SU-DHL-6 (cell line): ENCODE results near the gene ASPHD1.

Experiments used
- H2AFZ ChIP-seq: fragments of 200-600 bp; sonication (generic); 2 replicates; pipeline ENCODE4 v1.6.1; 2014; ENCODE audit warnings: low read depth, mild to moderate bottlenecking, moderate library complexity, mixed read lengths, antibody characterized with exemption, low read length; ENCODE audit not compliant: severe bottlenecking
- H3F3A ChIP-seq: fragments of 200-600 bp; shearing (Covaris generic); 2 replicates; pipeline ENCODE4 v1.6.0; 2016; ENCODE audit warnings: antibody characterized with exemption, mild to moderate bottlenecking; ENCODE audit not compliant: insufficient read depth
- H3K27ac ChIP-seq: fragments of 200-600 bp; sonication (generic); 2 replicates; pipeline ENCODE4 v1.5.1; 2016; ENCODE audit warnings: low read depth, mild to moderate bottlenecking, low read length, moderate library complexity, mixed read lengths
- H3K27me3 ChIP-seq: fragments of 200-600 bp; sonication (generic), shearing (Covaris generic); 2 replicates; pipeline ENCODE4 v1.6.0; 2014; ENCODE audit warnings: mild to moderate bottlenecking, low read length
- H3K36me3 ChIP-seq: fragments of 200-600 bp; sonication (generic); 2 replicates; pipeline ENCODE4 v1.6.1; 2014; ENCODE audit warnings: mild to moderate bottlenecking, low read length, mixed read lengths
- H3K4me2 ChIP-seq: fragments of 300-600, 200-600 bp; shearing (Covaris generic), sonication (generic); 2 replicates; pipeline ENCODE4 v1.6.0; 2014; ENCODE audit warnings: low read length, low read depth, mild to moderate bottlenecking; ENCODE audit not compliant: poor library complexity, severe bottlenecking
- H3K4me3 ChIP-seq: fragments of 200-600 bp; sonication (generic); 2 replicates; pipeline ENCODE4 v1.5.1; 2014; ENCODE audit warnings: antibody characterized with exemption, low read length, mild to moderate bottlenecking, mixed read lengths; ENCODE audit not compliant: insufficient read depth, poor library complexity, severe bottlenecking
- H3K79me2 ChIP-seq: fragments of 200-600 bp; sonication (generic); 2 replicates; pipeline ENCODE4 v1.6.1; 2014; ENCODE audit warnings: mild to moderate bottlenecking, low read length, moderate library complexity; ENCODE audit not compliant: insufficient read depth
- H3K9ac ChIP-seq: fragments of 200-600 bp; sonication (generic); 2 replicates; pipeline ENCODE4 v1.7.0; 2014; ENCODE audit warnings: mild to moderate bottlenecking, low read length
- H3K9me2 ChIP-seq: fragments of 200-600 bp; sonication (generic); replicated peaks from 2 replicates; pipeline ENCODE4 v1.6.1; 2014; ENCODE audit warnings: low read length; ENCODE audit not compliant: insufficient read depth
- H3K9me3 ChIP-seq: fragments of 200-600 bp; sonication (generic); 2 replicates; pipeline ENCODE4 v1.6.1; 2014; ENCODE audit warnings: low read length, mixed read lengths; ENCODE audit not compliant: insufficient read depth
- H4K20me1 ChIP-seq: fragments of 200-600 bp; sonication (generic); 2 replicates; pipeline ENCODE4 v1.6.1; 2014; ENCODE audit warnings: low read depth, mild to moderate bottlenecking, antibody characterized with exemption, low read length, moderate library complexity, mixed read lengths
- EZH2phosphoT487 ChIP-seq: fragments of 200-600 bp; sonication (generic), shearing (Covaris generic); conservative IDR thresholded peaks from 2 replicates; pipeline ENCODE4 v1.6.1; 2018; ENCODE audit warnings: mild to moderate bottlenecking, antibody characterized with exemption, low read length, moderate library complexity, mixed read lengths
- TF ChIP-seq, protein P1 (sequence below): fragments of 200-600 bp; sonication (generic); IDR thresholded peaks from one replicate; pipeline ENCODE4 v1.5.1; 2017; ENCODE audit warnings: antibody characterized with exemption, mild to moderate bottlenecking, low read length, moderate library complexity; ENCODE audit not compliant: insufficient read depth, poor library complexity, severe bottlenecking

Gene ASPHD1

DNA sequence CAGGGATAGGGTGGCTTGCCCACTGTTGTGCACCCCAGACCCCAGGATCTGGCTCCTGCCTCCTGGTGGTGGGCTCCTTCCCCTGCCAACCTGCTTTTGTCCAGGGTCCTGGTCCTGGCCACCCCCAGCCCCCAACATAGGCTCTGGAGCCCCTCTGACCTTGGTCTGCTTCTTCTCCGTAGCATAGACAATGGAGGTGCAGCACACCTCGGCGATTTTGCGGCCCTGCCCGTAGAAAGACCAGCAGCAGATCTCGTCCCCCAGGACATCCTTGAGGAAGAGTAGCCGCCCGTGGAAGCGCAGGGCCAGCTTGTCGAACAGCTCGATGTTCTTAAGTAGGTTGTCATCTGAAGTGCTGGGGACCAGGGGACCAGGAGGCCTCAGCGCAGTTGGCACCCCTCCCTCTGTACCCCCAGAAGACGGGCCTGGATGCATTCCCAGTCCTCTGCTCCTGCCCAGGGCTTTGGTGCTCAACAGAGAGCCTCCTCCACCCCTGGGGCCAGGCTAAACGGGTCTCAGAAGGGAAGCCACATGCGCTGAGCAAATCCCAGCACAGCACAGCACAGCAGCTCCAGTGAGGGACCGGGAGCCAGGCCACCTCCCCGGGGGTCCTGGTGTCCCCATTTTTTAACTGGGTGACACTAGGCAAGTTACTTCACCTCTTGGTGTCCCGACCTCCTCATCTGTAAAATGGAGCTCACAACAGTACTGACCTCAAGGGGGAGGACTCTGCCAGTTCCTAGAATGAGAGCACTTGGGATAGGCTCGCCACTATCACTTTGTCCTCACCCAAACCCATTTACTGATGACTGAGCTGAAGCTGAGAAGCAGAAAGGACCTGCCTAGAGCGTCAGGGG lies 10.8 kb downstream of the ASPHD1 start:
- H4K20me1 ChIP-seq = no peaks in the 10 kb centered on the region
- no peak overlapping the region for H2AFZ ChIP-seq
- H3K4me2 ChIP-seq = no peak overlapping the region
- H3K36me3 ChIP-seq = no peaks in the 10 kb centered on the region
- H3K4me3 ChIP-seq = no peak overlapping the region
- H3F3A ChIP-seq = no peaks in the 10 kb centered on the region
- H3K9me2 ChIP-seq = no peaks in the 10 kb centered on the region
- no peaks in the 10 kb centered on the region for H3K27me3 ChIP-seq
- H3K27ac ChIP-seq = no peak overlapping the region
- H3K79me2 ChIP-seq = no peaks in the 10 kb centered on the region
- no peak overlapping the region for H3K9ac ChIP-seq
- TF ChIP-seq, protein P1, sequence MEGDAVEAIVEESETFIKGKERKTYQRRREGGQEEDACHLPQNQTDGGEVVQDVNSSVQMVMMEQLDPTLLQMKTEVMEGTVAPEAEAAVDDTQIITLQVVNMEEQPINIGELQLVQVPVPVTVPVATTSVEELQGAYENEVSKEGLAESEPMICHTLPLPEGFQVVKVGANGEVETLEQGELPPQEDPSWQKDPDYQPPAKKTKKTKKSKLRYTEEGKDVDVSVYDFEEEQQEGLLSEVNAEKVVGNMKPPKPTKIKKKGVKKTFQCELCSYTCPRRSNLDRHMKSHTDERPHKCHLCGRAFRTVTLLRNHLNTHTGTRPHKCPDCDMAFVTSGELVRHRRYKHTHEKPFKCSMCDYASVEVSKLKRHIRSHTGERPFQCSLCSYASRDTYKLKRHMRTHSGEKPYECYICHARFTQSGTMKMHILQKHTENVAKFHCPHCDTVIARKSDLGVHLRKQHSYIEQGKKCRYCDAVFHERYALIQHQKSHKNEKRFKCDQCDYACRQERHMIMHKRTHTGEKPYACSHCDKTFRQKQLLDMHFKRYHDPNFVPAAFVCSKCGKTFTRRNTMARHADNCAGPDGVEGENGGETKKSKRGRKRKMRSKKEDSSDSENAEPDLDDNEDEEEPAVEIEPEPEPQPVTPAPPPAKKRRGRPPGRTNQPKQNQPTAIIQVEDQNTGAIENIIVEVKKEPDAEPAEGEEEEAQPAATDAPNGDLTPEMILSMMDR = no peak
- no peak for TF ChIP-seq EZH2phosphoT487
- H3K9me3 ChIP-seq = no peaks in the 10 kb centered on the region

DNA sequence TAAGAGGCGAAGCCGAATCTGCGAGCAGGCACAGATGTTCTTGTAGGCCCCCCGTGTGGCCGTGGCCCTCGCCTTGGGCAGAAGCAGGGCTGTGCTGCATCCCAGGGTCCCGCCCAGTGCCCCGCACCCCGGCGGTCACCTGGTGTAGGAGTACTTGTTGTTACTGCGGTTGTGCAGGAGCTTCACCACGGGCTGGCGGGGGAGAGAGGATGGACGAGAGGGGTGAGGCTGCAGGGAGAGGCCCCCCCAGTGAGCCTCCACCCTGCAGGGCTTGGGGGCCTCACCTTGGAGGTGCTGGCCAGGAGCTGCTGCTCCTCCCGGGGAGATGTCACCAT lies 11.4 kb downstream of the ASPHD1 start:
- H3K4me2 ChIP-seq = no peak overlapping the region
- no peak overlapping the region for H3K9ac ChIP-seq
- TF ChIP-seq EZH2phosphoT487 = no peak
- TF ChIP-seq, protein P1 = no peak
- H3K9me2 ChIP-seq = no peaks in the 10 kb centered on the region
- no peak overlapping the region for H3K27ac ChIP-seq
- no peak overlapping the region for H2AFZ ChIP-seq
- H3F3A ChIP-seq = no peaks in the 10 kb centered on the region
- H3K4me3 ChIP-seq = no peak overlapping the region
- no peaks in the 10 kb centered on the region for H3K79me2 ChIP-seq
- H3K9me3 ChIP-seq = no peaks in the 10 kb centered on the region
- no peaks in the 10 kb centered on the region for H3K36me3 ChIP-seq
- no peaks in the 10 kb centered on the region for H3K27me3 ChIP-seq
- H4K20me1 ChIP-seq = no peaks in the 10 kb centered on the region

DNA sequence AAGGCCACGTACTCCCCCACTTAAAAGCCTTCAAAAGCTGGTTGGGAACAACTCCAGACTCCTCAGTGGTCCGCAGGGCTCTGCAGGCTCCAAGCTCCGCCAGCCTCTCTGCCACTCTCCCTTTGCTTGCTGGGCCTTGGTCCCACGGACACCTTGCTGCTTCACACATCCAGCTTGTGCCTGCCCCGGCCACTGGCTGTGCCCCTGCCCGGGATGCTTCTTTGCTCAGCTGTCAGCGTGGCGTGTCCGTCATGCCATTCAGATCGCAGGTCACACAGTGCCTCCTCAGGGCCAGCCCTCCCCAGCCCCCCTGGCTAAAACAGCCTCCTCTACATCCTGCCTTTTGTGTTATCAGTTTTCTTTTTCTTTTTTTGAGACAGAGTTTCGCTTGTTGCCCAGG lies 11.8 kb downstream of the ASPHD1 start:
- Histone ChIP-seq H3K36me3 (no peaks in the 10 kb centered on the region), H3K27ac (no peak overlapping the region), H3K4me2 (no peak overlapping the region), H3K9me2 (no peaks in the 10 kb centered on the region), H2AFZ (no peak overlapping the region), H3K79me2 (no peaks in the 10 kb centered on the region), H4K20me1 (no peaks in the 10 kb centered on the region), H3K27me3 (no peaks in the 10 kb centered on the region), H3F3A (no peaks in the 10 kb centered on the region), H3K9ac (no peak overlapping the region), H3K9me3 (no peaks in the 10 kb centered on the region), H3K4me3 (no peak overlapping the region)
- TF ChIP-seq, protein P1 = no peak
- TF ChIP-seq EZH2phosphoT487 = no peak
